ENCODE results near the gene GATB. TPM values are rescaled to one million over a fixed set of nuclear protein-coding genes. Genes with fewer than 3 reads are reported as not detected.

Gene GATB
- total RNA-seq, 1 experiment from 2014 or later: 21.2 TPM

DNA sequence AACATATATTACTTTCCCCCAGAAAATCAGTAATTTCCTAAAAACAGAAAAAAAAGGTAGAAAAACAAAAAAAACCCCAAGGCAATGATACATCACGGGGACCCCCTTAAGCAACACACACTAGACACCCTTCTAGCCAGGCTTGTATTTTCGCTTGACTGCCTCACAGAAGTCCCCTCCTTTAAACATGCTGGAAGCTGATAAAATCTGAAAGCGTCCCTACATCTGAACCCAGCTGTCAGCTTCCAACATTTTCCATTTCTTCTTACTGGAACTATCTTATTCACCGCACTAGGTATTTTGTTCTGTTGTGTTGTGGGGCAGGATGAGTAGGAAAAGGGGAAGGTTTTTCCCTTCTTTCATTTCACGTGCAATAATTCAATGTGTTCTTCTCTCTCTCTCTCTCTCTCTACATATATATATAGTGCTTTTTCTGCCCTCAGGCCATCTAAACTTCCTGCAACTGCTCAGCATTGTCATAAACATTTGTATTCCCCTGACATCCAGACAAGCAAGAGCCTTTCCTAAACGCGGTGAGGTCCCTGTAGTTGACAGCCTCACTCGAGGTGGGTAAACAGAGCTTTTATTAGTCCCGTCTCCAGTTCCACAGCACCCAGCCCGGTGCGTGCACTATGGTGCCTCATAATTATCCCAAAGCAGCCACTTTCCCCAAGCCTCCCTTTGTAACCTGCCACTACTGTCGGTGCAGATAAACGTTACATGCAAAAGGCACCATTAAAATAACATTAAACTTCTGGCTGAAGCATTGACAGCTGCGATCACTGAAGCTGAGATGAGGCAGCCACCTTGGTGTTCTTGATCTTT lies 82.5 kb downstream of the GATB start:
- no peaks in the 10 kb centered on the region for H3K9me3 Mint-ChIP-seq
- H3K79me2 ChIP-seq (ENCODE audit: insufficient read depth, low read length): no peaks in the 10 kb centered on the region
- no peak overlapping the region for H4K8ac ChIP-seq (replicated peaks; ENCODE audit: insufficient read length, low read depth, low read length)
- no peak overlapping the region for H3K56ac ChIP-seq (ENCODE audit: insufficient read length, low read depth, low read length)
- H3K27me3 ChIP-seq (ENCODE audit: insufficient read depth, low read length): no peaks in the 10 kb centered on the region
- H3K4me1 Mint-ChIP-seq: peaks cover 21 to 23% of the 10 kb centered on the region in 2 experiments
- no peaks in the 10 kb centered on the region for H3K27me3 Mint-ChIP-seq (ENCODE audit: low read depth)
- H2BK20ac ChIP-seq (ENCODE audit: low read depth, low read length, poor library complexity, severe bottlenecking): no peak overlapping the region
- H2BK15ac ChIP-seq (ENCODE audit: low read depth, low read length): no peak overlapping the region
- DNase-seq: no peak
- no peak overlapping the region for H3K27ac ChIP-seq (ENCODE audit: insufficient read length, low read depth, low read length)
- H3K79me1 ChIP-seq (ENCODE audit: insufficient read depth, low read depth, low read length, poor library complexity, severe bottlenecking): no peaks in the 10 kb centered on the region
- H4K91ac ChIP-seq (ENCODE audit: insufficient read length, low read depth, low read length): no peak overlapping the region
- no peak overlapping the region for H3K18ac ChIP-seq (ENCODE audit: insufficient read length, low read depth, low read length)
- H3K4me2 ChIP-seq (ENCODE audit: insufficient read depth, insufficient read length, low read length): no peak overlapping the region
- no peaks in the 10 kb centered on the region for H4K20me1 ChIP-seq (ENCODE audit: control insufficient read depth, insufficient read depth, insufficient read length)
- H3T11ph ChIP-seq (ENCODE audit: low read length): no peak overlapping the region
- H3K23ac ChIP-seq (ENCODE audit: insufficient read length, low read depth, low read length): no peak overlapping the region
- H4K5ac ChIP-seq (ENCODE audit: insufficient read length, low read depth, low read length): no peak overlapping the region
- no peak overlapping the region for H2AK5ac ChIP-seq (ENCODE audit: insufficient read length, low read length)
- no peaks in the 10 kb centered on the region for H3K23me2 ChIP-seq (ENCODE audit: insufficient read length, low read depth, low read length, poor library complexity, severe bottlenecking)
- H3K4me3 Mint-ChIP-seq: no peak overlapping the region
- H2BK5ac ChIP-seq (ENCODE audit: insufficient read length, low read length): no peak overlapping the region
- H3K4ac ChIP-seq (ENCODE audit: low read depth, low read length): no peak overlapping the region
- no peak overlapping the region for H2AFZ ChIP-seq (ENCODE audit: low read length)
- no peak overlapping the region for H3K9ac ChIP-seq (ENCODE audit: extremely low read depth, insufficient read length, low read length)
- no peaks in the 10 kb centered on the region for H3K9me3 ChIP-seq (ENCODE audit: control insufficient read depth, low read depth, low read length)
- TF ChIP-seq, protein P1, sequence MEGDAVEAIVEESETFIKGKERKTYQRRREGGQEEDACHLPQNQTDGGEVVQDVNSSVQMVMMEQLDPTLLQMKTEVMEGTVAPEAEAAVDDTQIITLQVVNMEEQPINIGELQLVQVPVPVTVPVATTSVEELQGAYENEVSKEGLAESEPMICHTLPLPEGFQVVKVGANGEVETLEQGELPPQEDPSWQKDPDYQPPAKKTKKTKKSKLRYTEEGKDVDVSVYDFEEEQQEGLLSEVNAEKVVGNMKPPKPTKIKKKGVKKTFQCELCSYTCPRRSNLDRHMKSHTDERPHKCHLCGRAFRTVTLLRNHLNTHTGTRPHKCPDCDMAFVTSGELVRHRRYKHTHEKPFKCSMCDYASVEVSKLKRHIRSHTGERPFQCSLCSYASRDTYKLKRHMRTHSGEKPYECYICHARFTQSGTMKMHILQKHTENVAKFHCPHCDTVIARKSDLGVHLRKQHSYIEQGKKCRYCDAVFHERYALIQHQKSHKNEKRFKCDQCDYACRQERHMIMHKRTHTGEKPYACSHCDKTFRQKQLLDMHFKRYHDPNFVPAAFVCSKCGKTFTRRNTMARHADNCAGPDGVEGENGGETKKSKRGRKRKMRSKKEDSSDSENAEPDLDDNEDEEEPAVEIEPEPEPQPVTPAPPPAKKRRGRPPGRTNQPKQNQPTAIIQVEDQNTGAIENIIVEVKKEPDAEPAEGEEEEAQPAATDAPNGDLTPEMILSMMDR (conservative IDR thresholded peaks at IDR 0.05): no peak
- peak overlapping the region in 1 of 3 experiments; percentile 35; a peak in 3 of 7 replicates for H3K27ac Mint-ChIP-seq
- no peak overlapping the region for H2BK120ac ChIP-seq (ENCODE audit: low read depth, low read length, poor library complexity, severe bottlenecking)
- WGBS (ENCODE audit: extremely low coverage, insufficient read length, low lambda C conversion rate): no CpG with 5 or more reads among the region's 14 CpGs
- no peak overlapping the region for H2BK12ac ChIP-seq (ENCODE audit: insufficient read length, low read depth, low read length)
- H3K4me1 ChIP-seq (ENCODE audit: insufficient read depth, low read length): no peaks in the 10 kb centered on the region
- no peak overlapping the region for H3K14ac ChIP-seq (ENCODE audit: insufficient read depth, low read length)
- H3K36me3 Mint-ChIP-seq (ENCODE audit: insufficient read depth in 1 of 3, low read depth in 3 of 3): peaks cover 0 to 2% (median 0%) of the 10 kb centered on the region in 3 experiments; a peak in 6 of 7 replicates

Data from H9 (cell line).